ENCODE results near the gene CSNK1D.
A peak's percentile ranks its signal among the peaks of the same experiment; 100 is the strongest.

CSNK1D gene

GRCh38 chr17:82273327-82274133 lies at the start of gene CSNK1D:
Gene CSNK1D (minus strand): TSS chr17:82273700. CDS start chr17:82273381, 319 bp downstream.
- Histone ChIP-seq H3K27ac (ENCODE audit: extremely low read depth, low read depth, low read length) (peak within 1 kb of the TSS; percentile 100), H3K36me3 (ENCODE audit: control insufficient read depth in 2 of 2, insufficient read depth in 1 of 2, low read length in 2 of 2) (peaks cover 20 to 44% of the 10 kb centered on the region in 2 experiments; a peak in 2 of 3 replicates), H3K4me1 (ENCODE audit: control insufficient read depth, insufficient read depth, low read length) (peaks cover 19% of the 10 kb centered on the region), H3K4me3 (ENCODE audit: low read depth, low read length) (peak within 1 kb of the TSS; percentile 87), H3K9me3 (ENCODE audit: control insufficient read depth, insufficient read depth, low read depth, low read length) (no peaks in the 10 kb centered on the region)
- ChIA-PET CTCF (interaction anchor here (0.7 kb wide), 1 partner anchor 12 kb away, joined by 3 read pairs; no protein-coding TSS in a partner anchor), POLR2A (interaction anchor here (0.6 to 3.4 kb wide), 15 partner anchors 9 to 575 kb away, joined by 3 to 28 read pairs (median 4); no protein-coding TSS in a partner anchor)
- TF ChIP-seq ZBTB10 (tag by site-specific recombination; IDR thresholded peaks at IDR 0.05), result peak; percentile 67; the same call in 1 of the 2 replicates
- no peak; the same call in 1 of the 2 replicates for TF ChIP-seq ZNF701 (tag by site-specific recombination; IDR thresholded peaks at IDR 0.05)
- TF ChIP-seq TCF7L2 (IDR thresholded peaks at IDR 0.05; ENCODE audit: borderline replicate concordance, low read depth, low read length), result no peak
- no peak; the same call in 1 of the 2 replicates for TF ChIP-seq GLI2 (tag by site-specific recombination; IDR thresholded peaks at IDR 0.05; ENCODE audit: borderline replicate concordance, low read depth)
- TF ChIP-seq ZNF292 (tag by site-specific recombination; IDR thresholded peaks at IDR 0.05; ENCODE audit: borderline replicate concordance, low read depth), result no peak
- TF ChIP-seq, protein P1, sequence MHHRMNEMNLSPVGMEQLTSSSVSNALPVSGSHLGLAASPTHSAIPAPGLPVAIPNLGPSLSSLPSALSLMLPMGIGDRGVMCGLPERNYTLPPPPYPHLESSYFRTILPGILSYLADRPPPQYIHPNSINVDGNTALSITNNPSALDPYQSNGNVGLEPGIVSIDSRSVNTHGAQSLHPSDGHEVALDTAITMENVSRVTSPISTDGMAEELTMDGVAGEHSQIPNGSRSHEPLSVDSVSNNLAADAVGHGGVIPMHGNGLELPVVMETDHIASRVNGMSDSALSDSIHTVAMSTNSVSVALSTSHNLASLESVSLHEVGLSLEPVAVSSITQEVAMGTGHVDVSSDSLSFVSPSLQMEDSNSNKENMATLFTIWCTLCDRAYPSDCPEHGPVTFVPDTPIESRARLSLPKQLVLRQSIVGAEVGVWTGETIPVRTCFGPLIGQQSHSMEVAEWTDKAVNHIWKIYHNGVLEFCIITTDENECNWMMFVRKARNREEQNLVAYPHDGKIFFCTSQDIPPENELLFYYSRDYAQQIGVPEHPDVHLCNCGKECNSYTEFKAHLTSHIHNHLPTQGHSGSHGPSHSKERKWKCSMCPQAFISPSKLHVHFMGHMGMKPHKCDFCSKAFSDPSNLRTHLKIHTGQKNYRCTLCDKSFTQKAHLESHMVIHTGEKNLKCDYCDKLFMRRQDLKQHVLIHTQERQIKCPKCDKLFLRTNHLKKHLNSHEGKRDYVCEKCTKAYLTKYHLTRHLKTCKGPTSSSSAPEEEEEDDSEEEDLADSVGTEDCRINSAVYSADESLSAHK (tag by site-specific recombination; IDR thresholded peaks at IDR 0.05), result peak; percentile 65; the same call in 1 of the 2 replicates
- no peak for TF ChIP-seq SALL2 (tag by site-specific recombination; IDR thresholded peaks at IDR 0.05; ENCODE audit: borderline replicate concordance)
- TF ChIP-seq ZSCAN18 (tag by site-specific recombination; IDR thresholded peaks at IDR 0.05), result peak; percentile 70
- TF ChIP-seq ZSCAN23 (tag by site-specific recombination; IDR thresholded peaks at IDR 0.05), result no peak; the same call in 1 of the 2 replicates
- TF ChIP-seq ZNF48 (tag by site-specific recombination; IDR thresholded peaks at IDR 0.05), result no peak
- TF ChIP-seq, protein P2, sequence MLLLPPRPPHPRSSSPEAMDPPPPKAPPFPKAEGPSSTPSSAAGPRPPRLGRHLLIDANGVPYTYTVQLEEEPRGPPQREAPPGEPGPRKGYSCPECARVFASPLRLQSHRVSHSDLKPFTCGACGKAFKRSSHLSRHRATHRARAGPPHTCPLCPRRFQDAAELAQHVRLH (tag by site-specific recombination; IDR thresholded peaks at IDR 0.05), result peak; percentile 91; the same call in 1 of the 2 replicates
- TF ChIP-seq ZNF510 (tag by site-specific recombination; IDR thresholded peaks at IDR 0.05; ENCODE audit: insufficient replicate concordance), result no peak
- no peak for TF ChIP-seq ZNF174 (tag by site-specific recombination; IDR thresholded peaks at IDR 0.05)
- peak; percentile 93; the same call in 1 of the 2 replicates for TF ChIP-seq ZNF2 (tag by site-specific recombination; IDR thresholded peaks at IDR 0.05)
- TF ChIP-seq, protein P3, sequence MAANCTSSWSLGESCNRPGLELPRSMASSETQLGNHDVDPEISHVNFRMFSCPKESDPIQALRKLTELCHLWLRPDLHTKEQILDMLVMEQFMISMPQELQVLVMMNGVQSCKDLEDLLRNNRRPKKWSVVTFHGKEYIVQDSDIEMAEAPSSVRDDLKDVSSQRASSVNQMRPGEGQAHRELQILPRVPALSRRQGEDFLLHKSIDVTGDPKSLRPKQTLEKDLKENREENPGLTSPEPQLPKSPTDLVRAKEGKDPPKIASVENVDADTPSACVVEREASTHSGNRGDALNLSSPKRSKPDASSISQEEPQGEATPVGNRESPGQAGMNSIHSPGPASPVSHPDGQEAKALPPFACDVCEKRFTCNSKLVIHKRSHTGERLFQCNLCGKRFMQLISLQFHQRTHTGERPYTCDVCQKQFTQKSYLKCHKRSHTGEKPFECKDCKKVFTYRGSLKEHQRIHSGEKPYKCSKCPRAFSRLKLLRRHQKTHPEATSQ (tag by site-specific recombination; IDR thresholded peaks at IDR 0.05), result no peak
- peak; percentile 93 for TF ChIP-seq MZF1 (tag by site-specific recombination; IDR thresholded peaks at IDR 0.05; ENCODE audit: borderline replicate concordance)
- peak; percentile 84 for TF ChIP-seq ZNF561 (tag by site-specific recombination; IDR thresholded peaks at IDR 0.05; ENCODE audit: borderline replicate concordance)
- no peak for TF ChIP-seq TRIM28 (IDR thresholded peaks at IDR 0.05; ENCODE audit: borderline replicate concordance, low read length)
- TF ChIP-seq GLIS1 (tag by site-specific recombination; IDR thresholded peaks at IDR 0.05), result peak; percentile 76
- no peak for TF ChIP-seq ZNF571 (tag by site-specific recombination; IDR thresholded peaks at IDR 0.05)
- TF ChIP-seq ZNF248 (tag by site-specific recombination; IDR thresholded peaks at IDR 0.05), result no peak
- peak; percentile 65; the same call in 1 of the 2 replicates for TF ChIP-seq ZBTB20 (tag by site-specific recombination; IDR thresholded peaks at IDR 0.05)
- TF ChIP-seq ZNF624 (tag by site-specific recombination; IDR thresholded peaks at IDR 0.05), result no peak
- TF ChIP-seq ZNF214 (tag by site-specific recombination; IDR thresholded peaks at IDR 0.05; ENCODE audit: borderline replicate concordance), result no peak
- TF ChIP-seq ZNF843 (tag by site-specific recombination; IDR thresholded peaks at IDR 0.05), result peak; percentile 82
- peak; percentile 90; the same call in 1 of the 2 replicates for TF ChIP-seq ZEB2 (tag by site-specific recombination; IDR thresholded peaks at IDR 0.05)
- TF ChIP-seq ZNF404 (tag by site-specific recombination; IDR thresholded peaks at IDR 0.05), result no peak
- TF ChIP-seq ZNF433 (tag by site-specific recombination; IDR thresholded peaks at IDR 0.05; ENCODE audit: low read depth), result no peak
